C4-2B (cell line): ENCODE data around the gene MSMB.

ENCODE experiments used
- ZFX ChIP-seq: fragments of 450-650 bp; IDR thresholded peaks from 2 replicates; pipeline ENCODE4 v1.6.1; 2017
- TF ChIP-seq, protein P1 (sequence below): fragments of 450-650 bp; conservative IDR thresholded peaks from 2 replicates; pipeline ENCODE4 v1.5.1; 2017; ENCODE audit warnings: mild to moderate bottlenecking

GRCh38 chr10:46077731-46078413 lies 31.8 kb upstream of the MSMB start:
- TF ChIP-seq, protein P1, sequence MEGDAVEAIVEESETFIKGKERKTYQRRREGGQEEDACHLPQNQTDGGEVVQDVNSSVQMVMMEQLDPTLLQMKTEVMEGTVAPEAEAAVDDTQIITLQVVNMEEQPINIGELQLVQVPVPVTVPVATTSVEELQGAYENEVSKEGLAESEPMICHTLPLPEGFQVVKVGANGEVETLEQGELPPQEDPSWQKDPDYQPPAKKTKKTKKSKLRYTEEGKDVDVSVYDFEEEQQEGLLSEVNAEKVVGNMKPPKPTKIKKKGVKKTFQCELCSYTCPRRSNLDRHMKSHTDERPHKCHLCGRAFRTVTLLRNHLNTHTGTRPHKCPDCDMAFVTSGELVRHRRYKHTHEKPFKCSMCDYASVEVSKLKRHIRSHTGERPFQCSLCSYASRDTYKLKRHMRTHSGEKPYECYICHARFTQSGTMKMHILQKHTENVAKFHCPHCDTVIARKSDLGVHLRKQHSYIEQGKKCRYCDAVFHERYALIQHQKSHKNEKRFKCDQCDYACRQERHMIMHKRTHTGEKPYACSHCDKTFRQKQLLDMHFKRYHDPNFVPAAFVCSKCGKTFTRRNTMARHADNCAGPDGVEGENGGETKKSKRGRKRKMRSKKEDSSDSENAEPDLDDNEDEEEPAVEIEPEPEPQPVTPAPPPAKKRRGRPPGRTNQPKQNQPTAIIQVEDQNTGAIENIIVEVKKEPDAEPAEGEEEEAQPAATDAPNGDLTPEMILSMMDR = no peak
- TF ChIP-seq ZFX = no peak
